ENCODE measurements around the gene ROBO2.

ROBO2 gene

GRCh38 chr3:77606372-77606771 is 566.5 kb downstream of the ROBO2 start:
- no peak for DNase-seq

GRCh38 chr3:77618686-77619085 is 578.8 kb downstream of the ROBO2 start:
- no peak for DNase-seq

- DNase-seq, result no peak
Observed at GRCh38 chr3:77620009-77620408, 580.1 kb downstream of the ROBO2 start.

- no peak for DNase-seq
Observed at GRCh38 chr3:77623500-77623899, 583.6 kb downstream of the ROBO2 start.

- no peak for DNase-seq
Observed at GRCh38 chr3:77626157-77626556, 586.3 kb downstream of the ROBO2 start.

GRCh38 chr3:77648214-77648613 is 608.3 kb downstream of the ROBO2 start:
- no peak for DNase-seq

- no peak for DNase-seq
Observed at GRCh38 chr3:77648664-77649063, 608.8 kb downstream of the ROBO2 start.

- no peak for DNase-seq
Observed at GRCh38 chr3:77652624-77653023, 612.7 kb downstream of the ROBO2 start.

GRCh38 chr3:77655396-77655795 is 615.5 kb downstream of the ROBO2 start:
- DNase-seq, result no peak

GRCh38 chr3:77660718-77661117 is 620.8 kb downstream of the ROBO2 start:
- no peak for DNase-seq

GRCh38 chr3:77667901-77668300 is 628.0 kb downstream of the ROBO2 start:
- no peak for DNase-seq

- DNase-seq, result no peak
Observed at GRCh38 chr3:77668376-77668775, 628.5 kb downstream of the ROBO2 start.

- no peak for DNase-seq
Observed at GRCh38 chr3:77672016-77672415, 632.1 kb downstream of the ROBO2 start.

GRCh38 chr3:77682162-77682561 is 642.3 kb downstream of the ROBO2 start:
- DNase-seq, result no peak

GRCh38 chr3:77684115-77684514 is 644.2 kb downstream of the ROBO2 start:
- DNase-seq, result no peak

GRCh38 chr3:77685713-77686112 is 645.8 kb downstream of the ROBO2 start:
- DNase-seq, result no peak

- DNase-seq, result no peak
Observed at GRCh38 chr3:77686560-77686959, 646.7 kb downstream of the ROBO2 start.

GRCh38 chr3:77687545-77687944 is 647.6 kb downstream of the ROBO2 start:
- DNase-seq, result no peak

- no peak for DNase-seq
Observed at GRCh38 chr3:77690284-77690845, 650.5 kb downstream of the ROBO2 start.

- DNase-seq, result no peak
Observed at GRCh38 chr3:77693147-77693546, 653.2 kb downstream of the ROBO2 start.

GRCh38 chr3:77699125-77699691 is 659.3 kb downstream of the ROBO2 start:
- no peak for DNase-seq
